K562 (cell line): ENCODE measurements around the gene NMT1. TPM values are rescaled to one million over a fixed set of nuclear protein-coding genes. Genes with fewer than 3 reads are reported as not detected.

Source experiments
- EHMT2 ChIP-seq: fragments of 450-650 bp; IDR thresholded peaks from 2 replicates; pipeline ENCODE4 v1.6.1; 2018; ENCODE audit warnings: antibody characterized with exemption
- JUN ChIP-seq, 2 experiments: sonication (generic) in 1 of 2; formaldehyde crosslinking in 1 of 2; IDR thresholded peaks; 2 replicates each; pipeline versions ENCODE4 v1.6.1 to v1.8.0; 2012 to 2022; ENCODE audit warnings: borderline replicate concordance in 2 of 2, mild to moderate bottlenecking in 2 of 2, improper control_type of control experiment in 1 of 2, low read depth in 1 of 2, low read length in 1 of 2, missing genetic modification reagents in 1 of 2
- RBM39 ChIP-seq: fragments of 200-400 bp; formaldehyde crosslinking; optimal IDR thresholded peaks from 2 replicates; pipeline ENCODE3; 2018; ENCODE audit warnings: low read depth, low read length
- RCOR1 ChIP-seq, 2 experiments: IDR thresholded peaks; 2 replicates each; pipeline ENCODE4 v1.6.1; 2012; ENCODE audit warnings: low read depth in 2 of 2, low read length in 2 of 2, borderline replicate concordance in 1 of 2, improper control_type of control experiment in 1 of 2
- ZNF316 ChIP-seq: fragments of 450-650 bp; IDR thresholded peaks from 2 replicates; pipeline ENCODE4 v1.6.1; 2016
- polyA plus RNA-seq, 8 experiments: library from polyadenylated mRNA; depleted of rRNA in 4 of 8; stranded (reverse) in 5 of 8; unstranded in 3 of 8; fragments of >200 nt; fragmentation: Nextera tagmentation in 2 of 8; fragmentation: Illumina TruSeq in 1 of 8; extraction: Ambion mirVana in 2 of 8; extraction: Trizol in 1 of 8; gene quantifications; 2 replicates each; pipeline versions ENCODE4 v1.2.1 to v1.2.3, GENCODE V29; 2011 to 2014; ENCODE audit warnings: inconsistent platforms in 1 of 8, missing spikeins in 1 of 8
- total RNA-seq, 7 experiments: library from RNA; depleted of rRNA in 6 of 7; stranded (reverse); fragments of >200 nt in 6 of 7; fragmentation: Illumina TruSeq in 2 of 7; extraction: Trizol in 2 of 7; gene quantifications; 2 replicates each; pipeline versions ENCODE4 v1.2.1 to v1.2.3, GENCODE V29; 2011 to 2021; ENCODE audit warnings: low replicate concordance in 1 of 7
- TF ChIP-seq, protein P1 (sequence below), 2 experiments: IDR thresholded peaks; 2 replicates each; pipeline ENCODE4 v1.6.1; 2011; ENCODE audit warnings: borderline replicate concordance in 1 of 2, control low read depth in 1 of 2, low read depth in 1 of 2, low read length in 1 of 2, mild to moderate bottlenecking in 1 of 2, mixed read lengths in 1 of 2, moderate library complexity in 1 of 2; ENCODE audit not compliant: insufficient read depth in 1 of 2, insufficient read length in 1 of 2, poor library complexity in 1 of 2, severe bottlenecking in 1 of 2; ENCODE audit errors: extremely low read depth in 1 of 2
- TF ChIP-seq, protein P2 (sequence below): sonication (generic); formaldehyde crosslinking; IDR thresholded peaks from 2 replicates; pipeline ENCODE4 v1.8.1; 2023; ENCODE audit warnings: mild to moderate bottlenecking, missing genetic modification reagents, moderate library complexity
- TF ChIP-seq, protein P3 (sequence below): fragments of 450-650 bp; IDR thresholded peaks from 2 replicates; pipeline ENCODE4 v1.6.1; 2016; ENCODE audit warnings: mild to moderate bottlenecking, moderate library complexity

The NMT1 gene
- total and polyA plus RNA-seq, 9 of the 15 experiments (the other 6 are each of a cell fraction or from before 2014, with no cell fraction given) = 86.7 to 569 (median 213) TPM

DNA sequence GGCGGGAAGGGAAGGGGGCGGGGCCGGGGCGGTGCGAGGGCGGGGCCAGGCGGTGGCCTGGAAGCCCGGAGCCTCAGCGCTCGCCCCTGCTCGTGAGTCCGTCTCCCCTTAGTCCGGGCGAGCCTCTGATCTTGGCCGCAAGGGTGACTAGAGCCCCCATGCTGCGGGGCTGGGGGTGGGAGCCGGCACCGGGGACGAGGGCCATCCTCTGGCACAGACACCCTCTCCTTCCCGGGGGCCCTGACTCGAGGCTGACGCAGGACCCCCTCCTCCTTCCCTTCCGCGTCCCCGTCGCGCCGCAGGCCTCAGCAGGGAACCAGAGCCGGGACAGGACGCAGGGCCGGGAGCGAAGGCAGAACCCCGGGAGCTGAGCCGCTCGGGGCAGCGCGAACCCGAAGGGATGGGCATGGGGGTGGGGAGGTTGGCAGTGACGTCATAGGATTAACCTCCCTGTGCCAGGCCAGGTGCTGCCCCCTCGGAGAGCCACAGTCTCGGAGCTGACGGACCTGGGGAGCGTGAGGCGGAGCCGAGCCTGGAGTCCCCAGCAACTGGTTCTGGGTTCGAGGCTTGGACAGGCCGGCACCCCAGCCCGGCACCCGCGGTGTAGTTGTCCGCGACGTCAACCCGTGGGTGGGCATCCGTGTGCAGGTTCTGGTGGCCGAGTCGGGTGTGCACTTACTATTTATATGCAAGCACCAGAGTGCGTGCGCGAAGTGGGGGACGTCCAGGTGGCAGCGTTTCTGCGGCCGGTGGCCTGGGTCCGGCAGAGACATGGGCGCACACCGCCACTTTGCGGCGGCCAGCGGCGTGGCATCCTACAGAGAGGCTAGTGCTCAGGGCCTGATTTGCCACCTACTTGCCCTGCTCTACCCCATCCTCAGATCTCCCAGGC, 71.7 kb downstream of the NMT1 start (continued):
- TF ChIP-seq, protein P1, sequence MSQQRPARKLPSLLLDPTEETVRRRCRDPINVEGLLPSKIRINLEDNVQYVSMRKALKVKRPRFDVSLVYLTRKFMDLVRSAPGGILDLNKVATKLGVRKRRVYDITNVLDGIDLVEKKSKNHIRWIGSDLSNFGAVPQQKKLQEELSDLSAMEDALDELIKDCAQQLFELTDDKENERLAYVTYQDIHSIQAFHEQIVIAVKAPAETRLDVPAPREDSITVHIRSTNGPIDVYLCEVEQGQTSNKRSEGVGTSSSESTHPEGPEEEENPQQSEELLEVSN (IDR thresholded peaks at IDR 0.05; ENCODE audit: borderline replicate concordance in 1 of 2, extremely low read depth in 1 of 2, insufficient read depth in 1 of 2, insufficient read length in 1 of 2, low read depth in 1 of 2, low read length in 1 of 2, poor library complexity in 1 of 2, severe bottlenecking in 1 of 2) = peak in 1 of 2 experiments; percentile 8
- TF ChIP-seq, protein P2, sequence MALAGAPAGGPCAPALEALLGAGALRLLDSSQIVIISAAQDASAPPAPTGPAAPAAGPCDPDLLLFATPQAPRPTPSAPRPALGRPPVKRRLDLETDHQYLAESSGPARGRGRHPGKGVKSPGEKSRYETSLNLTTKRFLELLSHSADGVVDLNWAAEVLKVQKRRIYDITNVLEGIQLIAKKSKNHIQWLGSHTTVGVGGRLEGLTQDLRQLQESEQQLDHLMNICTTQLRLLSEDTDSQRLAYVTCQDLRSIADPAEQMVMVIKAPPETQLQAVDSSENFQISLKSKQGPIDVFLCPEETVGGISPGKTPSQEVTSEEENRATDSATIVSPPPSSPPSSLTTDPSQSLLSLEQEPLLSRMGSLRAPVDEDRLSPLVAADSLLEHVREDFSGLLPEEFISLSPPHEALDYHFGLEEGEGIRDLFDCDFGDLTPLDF (CRISPR knock-in tag) = no peak
- TF ChIP-seq ZNF316 (no peak), EHMT2 (no peak), RBM39 (no peak), RCOR1 (IDR thresholded peaks at IDR 0.05; ENCODE audit: borderline replicate concordance in 1 of 2, low read depth in 2 of 2, low read length in 2 of 2) (no peak), JUN (IDR thresholded peaks at IDR 0.05; ENCODE audit: borderline replicate concordance, low read depth, low read length) (no peak), JUN (CRISPR knock-in tag; IDR thresholded peaks at IDR 0.05; ENCODE audit: borderline replicate concordance) (peak; percentile 57; the same call in 1 of the 2 replicates)
- TF ChIP-seq, protein P3, sequence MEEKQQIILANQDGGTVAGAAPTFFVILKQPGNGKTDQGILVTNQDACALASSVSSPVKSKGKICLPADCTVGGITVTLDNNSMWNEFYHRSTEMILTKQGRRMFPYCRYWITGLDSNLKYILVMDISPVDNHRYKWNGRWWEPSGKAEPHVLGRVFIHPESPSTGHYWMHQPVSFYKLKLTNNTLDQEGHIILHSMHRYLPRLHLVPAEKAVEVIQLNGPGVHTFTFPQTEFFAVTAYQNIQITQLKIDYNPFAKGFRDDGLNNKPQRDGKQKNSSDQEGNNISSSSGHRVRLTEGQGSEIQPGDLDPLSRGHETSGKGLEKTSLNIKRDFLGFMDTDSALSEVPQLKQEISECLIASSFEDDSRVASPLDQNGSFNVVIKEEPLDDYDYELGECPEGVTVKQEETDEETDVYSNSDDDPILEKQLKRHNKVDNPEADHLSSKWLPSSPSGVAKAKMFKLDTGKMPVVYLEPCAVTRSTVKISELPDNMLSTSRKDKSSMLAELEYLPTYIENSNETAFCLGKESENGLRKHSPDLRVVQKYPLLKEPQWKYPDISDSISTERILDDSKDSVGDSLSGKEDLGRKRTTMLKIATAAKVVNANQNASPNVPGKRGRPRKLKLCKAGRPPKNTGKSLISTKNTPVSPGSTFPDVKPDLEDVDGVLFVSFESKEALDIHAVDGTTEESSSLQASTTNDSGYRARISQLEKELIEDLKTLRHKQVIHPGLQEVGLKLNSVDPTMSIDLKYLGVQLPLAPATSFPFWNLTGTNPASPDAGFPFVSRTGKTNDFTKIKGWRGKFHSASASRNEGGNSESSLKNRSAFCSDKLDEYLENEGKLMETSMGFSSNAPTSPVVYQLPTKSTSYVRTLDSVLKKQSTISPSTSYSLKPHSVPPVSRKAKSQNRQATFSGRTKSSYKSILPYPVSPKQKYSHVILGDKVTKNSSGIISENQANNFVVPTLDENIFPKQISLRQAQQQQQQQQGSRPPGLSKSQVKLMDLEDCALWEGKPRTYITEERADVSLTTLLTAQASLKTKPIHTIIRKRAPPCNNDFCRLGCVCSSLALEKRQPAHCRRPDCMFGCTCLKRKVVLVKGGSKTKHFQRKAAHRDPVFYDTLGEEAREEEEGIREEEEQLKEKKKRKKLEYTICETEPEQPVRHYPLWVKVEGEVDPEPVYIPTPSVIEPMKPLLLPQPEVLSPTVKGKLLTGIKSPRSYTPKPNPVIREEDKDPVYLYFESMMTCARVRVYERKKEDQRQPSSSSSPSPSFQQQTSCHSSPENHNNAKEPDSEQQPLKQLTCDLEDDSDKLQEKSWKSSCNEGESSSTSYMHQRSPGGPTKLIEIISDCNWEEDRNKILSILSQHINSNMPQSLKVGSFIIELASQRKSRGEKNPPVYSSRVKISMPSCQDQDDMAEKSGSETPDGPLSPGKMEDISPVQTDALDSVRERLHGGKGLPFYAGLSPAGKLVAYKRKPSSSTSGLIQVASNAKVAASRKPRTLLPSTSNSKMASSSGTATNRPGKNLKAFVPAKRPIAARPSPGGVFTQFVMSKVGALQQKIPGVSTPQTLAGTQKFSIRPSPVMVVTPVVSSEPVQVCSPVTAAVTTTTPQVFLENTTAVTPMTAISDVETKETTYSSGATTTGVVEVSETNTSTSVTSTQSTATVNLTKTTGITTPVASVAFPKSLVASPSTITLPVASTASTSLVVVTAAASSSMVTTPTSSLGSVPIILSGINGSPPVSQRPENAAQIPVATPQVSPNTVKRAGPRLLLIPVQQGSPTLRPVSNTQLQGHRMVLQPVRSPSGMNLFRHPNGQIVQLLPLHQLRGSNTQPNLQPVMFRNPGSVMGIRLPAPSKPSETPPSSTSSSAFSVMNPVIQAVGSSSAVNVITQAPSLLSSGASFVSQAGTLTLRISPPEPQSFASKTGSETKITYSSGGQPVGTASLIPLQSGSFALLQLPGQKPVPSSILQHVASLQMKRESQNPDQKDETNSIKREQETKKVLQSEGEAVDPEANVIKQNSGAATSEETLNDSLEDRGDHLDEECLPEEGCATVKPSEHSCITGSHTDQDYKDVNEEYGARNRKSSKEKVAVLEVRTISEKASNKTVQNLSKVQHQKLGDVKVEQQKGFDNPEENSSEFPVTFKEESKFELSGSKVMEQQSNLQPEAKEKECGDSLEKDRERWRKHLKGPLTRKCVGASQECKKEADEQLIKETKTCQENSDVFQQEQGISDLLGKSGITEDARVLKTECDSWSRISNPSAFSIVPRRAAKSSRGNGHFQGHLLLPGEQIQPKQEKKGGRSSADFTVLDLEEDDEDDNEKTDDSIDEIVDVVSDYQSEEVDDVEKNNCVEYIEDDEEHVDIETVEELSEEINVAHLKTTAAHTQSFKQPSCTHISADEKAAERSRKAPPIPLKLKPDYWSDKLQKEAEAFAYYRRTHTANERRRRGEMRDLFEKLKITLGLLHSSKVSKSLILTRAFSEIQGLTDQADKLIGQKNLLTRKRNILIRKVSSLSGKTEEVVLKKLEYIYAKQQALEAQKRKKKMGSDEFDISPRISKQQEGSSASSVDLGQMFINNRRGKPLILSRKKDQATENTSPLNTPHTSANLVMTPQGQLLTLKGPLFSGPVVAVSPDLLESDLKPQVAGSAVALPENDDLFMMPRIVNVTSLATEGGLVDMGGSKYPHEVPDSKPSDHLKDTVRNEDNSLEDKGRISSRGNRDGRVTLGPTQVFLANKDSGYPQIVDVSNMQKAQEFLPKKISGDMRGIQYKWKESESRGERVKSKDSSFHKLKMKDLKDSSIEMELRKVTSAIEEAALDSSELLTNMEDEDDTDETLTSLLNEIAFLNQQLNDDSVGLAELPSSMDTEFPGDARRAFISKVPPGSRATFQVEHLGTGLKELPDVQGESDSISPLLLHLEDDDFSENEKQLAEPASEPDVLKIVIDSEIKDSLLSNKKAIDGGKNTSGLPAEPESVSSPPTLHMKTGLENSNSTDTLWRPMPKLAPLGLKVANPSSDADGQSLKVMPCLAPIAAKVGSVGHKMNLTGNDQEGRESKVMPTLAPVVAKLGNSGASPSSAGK = no peak
